HG03064 (cell line): Measurements from ENCODE around the gene PDLIM5.

Source experiments
- ATAC-seq: cut with Tn5 transposase; IDR thresholded peaks from one replicate; pipeline ENCODE4 v1.9.1; 2021; ENCODE audit warnings: low read depth; ENCODE audit not compliant: unreplicated experiment

Gene PDLIM5

DNA sequence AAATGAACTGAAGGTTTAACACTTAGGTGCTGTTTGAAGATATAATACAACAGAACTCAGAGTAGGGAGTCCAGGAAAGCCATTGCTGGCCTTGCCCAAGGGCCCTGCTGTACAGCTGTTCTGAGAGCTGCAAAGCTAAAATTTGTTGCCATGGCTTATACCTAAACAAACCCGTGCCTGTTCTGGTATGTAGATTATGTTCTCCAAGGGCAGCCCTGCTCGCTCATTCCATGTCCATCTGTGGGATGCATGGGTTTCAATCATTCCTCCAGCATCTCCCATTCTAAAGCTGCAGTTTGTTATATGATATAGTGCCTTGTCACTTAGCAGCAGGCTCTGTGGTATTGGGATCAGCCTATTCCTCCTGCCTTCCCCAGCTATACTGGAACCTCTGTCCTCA lies 225.2 kb downstream of the PDLIM5 start:
- ATAC-seq, result no peak

DNA sequence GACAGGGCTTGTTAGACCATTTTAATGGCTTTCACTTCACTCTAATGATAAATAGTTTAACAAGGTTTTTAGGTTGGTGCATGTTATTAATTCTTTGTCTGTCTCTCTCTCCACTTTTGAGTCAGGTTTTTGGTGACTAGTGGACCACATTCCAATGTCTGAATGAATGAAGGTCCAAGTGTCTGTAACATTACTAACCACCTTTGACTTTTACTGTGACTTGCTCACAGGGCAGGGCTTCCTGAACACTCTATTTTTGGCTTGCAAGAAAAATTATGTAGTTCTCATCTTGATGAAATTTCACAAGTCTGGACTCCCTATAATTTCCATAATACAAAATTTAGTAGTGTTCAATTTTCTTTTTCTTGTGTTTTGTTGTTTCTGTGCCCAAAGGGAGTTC lies 227.2 kb downstream of the PDLIM5 start:
- no peak for ATAC-seq

DNA sequence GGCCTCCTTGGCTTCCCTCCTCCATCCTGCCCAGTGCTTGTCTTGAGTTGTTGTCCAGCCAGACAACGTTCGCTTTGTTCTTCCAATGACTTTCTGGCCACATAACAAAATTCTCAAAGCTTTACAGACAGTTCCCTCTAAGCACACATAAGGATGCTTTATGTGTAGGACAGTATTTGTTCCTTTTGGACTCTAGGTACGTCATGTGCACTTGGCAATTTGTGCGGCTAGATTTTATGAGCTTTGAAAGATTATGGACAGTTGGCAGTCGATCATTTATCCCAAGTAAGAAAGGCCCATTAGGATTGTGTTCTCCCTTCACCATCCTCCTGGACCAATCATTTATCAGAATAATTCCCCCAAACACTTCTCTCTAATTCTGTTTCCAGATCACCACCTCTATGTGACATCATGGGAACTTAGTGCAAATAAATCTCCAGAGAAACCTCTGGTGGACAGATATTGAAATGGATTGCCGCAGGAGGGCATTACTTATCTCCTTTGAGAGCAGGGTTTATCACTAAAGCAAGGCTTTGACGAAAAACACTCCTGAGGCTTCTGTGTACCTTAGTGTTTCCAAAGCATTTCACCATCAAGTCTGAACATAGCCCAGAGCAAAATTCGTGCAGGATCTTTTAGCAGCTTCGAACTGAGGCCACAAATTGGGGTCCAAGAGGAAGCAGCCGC lies 228.6 kb downstream of the PDLIM5 start:
- no peak for ATAC-seq

DNA sequence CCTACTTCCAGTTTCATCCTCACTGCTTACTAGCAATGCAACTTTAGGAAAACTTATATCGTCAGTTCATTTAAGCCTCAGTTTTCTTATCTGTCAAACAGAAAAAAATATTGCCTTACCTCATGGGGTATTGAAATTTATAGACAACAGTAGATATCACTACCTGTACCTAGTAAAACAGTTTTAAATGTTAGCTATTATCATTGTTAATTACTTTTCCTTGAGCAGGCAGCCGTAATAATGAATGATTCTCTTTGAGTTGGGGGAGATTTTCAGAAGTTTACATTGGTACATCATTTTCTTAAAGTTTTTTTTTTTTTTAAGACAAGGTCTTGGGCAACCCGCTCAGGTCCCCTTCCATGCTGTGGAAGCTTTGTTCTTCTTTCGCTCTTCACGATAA lies 234.3 kb downstream of the PDLIM5 start:
- no peak for ATAC-seq

DNA sequence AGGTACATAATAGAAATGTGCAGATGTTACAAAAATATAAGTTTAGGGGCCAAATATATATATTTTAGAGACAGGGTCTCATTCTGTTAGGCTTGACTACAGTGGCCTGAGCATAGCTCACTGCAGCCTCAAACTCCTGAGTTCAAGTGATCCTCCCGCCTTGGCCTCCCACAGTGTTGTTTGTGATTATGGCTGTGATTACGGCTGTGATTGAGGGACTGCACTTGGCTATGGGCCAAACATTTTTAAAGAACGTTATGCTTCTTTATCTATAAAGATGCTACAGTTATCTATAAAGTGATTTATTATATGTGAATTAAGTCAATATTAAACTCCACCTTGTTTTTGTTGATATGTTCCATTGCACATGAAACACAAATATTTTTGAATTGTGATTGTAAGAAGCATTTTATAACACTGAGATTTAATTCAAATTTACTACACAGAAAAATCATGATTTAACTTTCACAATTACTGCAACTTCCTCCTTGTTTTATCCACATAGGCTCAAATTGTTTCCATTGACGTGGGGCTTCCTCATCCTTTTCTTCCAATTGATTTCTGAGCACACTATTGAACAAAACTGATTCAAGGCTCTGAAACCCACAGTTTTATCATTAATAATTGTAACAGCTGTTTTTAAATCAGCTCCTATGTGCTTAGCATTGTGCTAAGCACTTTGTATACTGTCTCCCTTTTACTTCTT lies 237.6 kb downstream of the PDLIM5 start:
- ATAC-seq, result no peak

DNA sequence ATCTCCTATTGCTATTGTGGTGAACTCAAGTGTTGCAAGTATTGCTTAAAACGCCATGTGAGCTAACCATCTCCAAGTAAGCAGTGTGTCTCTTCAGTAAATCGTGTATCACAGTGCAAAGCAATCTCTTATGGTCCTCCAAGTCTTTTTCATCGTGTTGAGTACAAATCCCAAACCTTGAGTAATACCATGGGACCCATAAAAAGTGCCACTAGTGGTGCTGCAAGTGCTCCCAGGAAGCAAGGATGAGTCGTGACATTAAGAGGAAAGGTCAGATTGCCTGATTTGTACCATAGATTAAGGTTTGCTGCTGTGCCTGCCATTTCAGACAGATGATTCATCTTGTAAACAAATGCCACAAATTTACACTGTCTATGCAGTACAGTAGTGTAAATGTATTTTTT lies 239.1 kb downstream of the PDLIM5 start:
- no peak for ATAC-seq

DNA sequence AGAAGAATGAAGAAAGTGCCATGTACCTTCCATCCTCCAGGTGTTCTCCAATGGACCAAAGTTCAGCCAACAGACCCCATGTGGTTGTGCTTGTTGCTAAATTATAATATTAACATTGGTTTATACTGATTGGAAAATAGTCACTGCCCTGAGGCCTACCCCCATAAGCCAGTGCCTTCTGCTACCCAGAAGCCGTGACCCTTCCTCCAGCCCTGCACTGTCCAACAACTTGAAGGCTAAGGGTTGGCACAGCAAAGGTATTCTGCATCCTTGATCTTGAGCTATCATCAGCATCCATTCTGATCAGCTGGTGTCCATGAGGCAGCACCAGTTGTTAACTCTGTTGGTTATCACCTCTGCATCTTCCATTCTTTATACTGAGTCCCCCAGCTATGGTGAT lies 239.8 kb downstream of the PDLIM5 start:
- no peak for ATAC-seq

DNA sequence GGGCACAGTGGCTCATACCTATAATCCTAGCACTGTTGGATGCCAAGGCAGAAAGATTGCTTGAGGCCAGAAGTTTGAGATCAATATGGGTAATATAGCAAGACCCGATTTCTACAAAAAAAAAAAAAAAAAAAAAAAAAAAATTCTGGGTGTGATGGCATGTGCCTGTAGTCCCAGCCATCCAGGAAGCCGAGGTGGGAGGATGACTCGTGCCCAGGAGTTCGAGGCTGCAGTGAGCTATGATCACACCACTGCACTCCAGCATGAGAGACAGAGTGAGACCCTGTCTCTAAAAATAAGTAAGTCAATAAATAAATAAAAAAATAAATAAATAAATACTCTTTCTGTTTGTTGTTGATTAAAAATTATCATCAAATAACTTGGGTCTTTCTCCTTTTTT lies 243.6 kb downstream of the PDLIM5 start:
- ATAC-seq, result no peak

DNA sequence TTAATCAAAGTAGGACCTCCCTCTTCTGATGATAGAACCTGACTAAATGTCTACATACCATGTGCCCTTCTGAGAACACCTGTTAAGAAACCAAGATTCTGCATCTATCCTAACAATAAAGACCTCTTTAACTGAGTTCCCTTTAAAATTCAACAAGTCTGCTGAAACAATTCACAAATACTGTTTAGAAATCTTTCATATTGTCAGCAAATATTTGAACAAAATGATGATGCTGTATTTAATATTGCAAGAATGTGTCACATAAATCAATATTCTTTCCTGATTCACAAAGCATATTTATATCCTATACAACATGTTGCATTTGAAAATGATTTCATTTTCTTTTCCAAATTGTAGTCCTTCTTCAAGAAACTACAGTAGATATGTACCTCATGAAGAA lies 246.4 kb downstream of the PDLIM5 start:
- ATAC-seq, result no peak

DNA sequence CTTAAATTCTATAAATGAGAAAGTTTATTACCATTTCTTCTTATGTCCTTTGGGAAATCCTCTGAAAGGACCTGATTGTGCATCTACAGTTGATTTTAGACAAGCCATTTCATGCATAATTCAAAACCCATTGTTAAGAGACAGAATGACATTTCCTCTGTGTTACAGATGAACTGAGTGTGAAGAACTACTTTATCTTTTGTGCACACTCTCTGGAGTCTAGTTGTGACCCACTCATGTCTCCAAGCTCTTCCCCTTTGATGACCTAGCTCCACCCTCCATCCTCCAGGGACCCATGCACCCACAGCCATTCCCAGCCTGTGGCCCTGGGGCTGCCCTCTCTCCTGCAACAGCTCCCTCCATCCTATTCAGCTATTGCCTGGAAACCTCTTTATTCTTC lies 248.6 kb downstream of the PDLIM5 start:
- no peak for ATAC-seq

DNA sequence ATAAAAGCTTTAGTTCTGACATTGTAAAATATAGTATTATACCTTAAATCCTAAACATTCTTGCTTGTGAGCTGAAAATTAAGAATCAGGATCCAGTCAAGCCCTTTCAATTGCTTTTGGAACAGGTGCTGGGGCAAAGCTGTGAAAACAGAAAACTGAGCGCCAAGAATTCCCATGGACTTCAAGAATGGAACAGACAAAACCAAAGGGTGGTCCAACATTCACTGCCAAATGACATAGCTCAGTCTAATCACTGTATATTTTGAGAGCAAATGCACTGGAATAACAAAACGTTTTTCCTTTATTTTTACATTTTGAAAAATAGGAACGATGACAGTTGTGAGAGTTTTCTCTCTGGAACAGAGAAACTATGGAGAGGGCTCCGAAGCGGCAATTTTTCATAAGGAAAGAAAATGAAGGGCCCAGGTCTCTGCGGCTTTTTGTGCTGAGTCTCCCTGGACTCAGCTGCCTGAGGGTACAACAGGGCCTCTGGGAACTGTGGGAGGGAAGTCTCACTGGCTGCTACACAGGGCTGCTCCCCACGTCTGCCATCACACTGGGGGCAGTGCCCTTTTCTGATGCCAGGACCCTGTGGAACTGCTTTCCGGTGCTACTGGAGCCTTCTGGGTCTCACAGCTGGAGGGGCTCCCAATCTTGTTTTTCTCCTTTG lies 250.0 kb downstream of the PDLIM5 start:
- no peak for ATAC-seq

DNA sequence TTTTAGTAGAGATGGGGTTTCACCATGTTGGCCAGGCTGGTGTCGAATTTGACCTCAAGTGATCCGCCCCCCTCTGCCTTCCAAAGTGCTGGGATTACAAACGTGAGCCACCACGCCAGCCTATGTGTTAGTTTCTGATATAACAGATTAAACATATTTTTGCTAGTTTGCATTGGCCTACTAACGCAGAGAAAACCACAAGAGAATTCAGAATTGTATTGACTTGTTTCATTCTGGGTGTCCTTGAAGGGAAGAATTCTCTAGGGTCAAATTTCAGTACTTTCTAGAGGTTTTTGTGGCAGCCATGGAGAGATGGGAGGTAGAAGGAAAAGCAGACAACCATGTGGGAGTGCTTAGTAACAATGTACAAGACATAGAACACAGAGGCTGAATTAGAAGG lies 259.9 kb downstream of the PDLIM5 start:
- ATAC-seq, result no peak

DNA sequence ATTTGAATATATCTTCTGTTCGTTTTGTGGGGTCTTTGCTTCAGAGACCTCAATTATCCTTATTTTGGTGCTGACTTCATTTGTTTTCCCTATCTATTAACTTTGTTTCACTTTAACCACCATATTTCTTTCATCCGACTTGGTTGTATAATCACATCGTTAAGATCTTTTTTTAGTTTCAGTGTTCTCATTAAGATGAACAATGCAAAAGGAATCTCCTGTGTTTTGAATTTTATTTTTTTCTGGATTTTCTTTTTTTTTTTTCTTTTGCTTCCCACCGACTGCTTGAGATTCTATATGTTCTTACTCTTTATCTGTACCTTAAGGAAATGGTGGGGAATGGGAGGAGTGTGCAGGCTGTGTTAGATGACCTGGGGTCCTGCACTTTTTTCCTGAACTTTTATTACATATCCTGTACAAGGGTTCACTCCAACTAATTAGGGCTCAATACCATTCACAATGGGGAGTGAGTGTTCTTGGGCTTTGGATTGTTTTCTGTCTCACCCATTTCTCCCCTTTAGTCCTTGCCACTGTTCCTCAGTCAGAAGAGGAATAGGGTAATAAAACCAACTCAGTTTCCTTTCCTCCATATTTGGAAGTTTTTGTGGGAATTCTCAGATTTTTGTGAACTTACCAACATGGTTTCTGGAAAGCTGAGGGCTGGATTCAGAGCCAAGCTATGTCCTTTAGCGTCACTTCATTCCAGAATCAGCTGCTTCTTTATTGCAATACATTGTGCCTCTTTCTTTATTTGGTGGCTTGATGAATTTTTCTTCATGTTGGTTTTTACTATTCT lies 262.8 kb downstream of the PDLIM5 start:
- no peak for ATAC-seq

DNA sequence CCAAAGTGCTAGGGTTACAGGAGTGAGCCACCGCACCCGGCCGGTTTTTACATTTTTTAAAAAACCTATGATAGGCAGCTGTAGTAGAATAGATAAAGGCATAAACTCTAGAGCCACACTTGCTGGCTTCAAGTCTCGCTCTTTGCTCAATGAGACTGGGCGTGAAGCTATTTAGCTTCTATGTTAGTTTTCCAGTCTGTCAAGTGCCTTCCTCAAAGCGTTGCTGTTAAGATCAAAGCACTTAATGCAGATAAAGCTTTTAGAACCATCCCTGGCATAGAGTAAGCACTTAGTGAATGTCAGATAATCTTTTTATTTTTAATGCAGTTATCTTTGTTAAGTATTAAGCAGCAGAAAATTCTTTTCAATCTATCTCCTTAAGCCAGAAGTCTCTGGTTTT lies 264.0 kb downstream of the PDLIM5 start:
- no peak for ATAC-seq
